PFSK-1 (cell line): ENCODE data around the gene HAO2. TPM values are rescaled to one million over a fixed set of nuclear protein-coding genes. Genes with fewer than 3 reads are reported as not detected.

Source experiments
- FOXP2 ChIP-seq: optimal IDR thresholded peaks from 2 replicates; pipeline ENCODE3; 2011; ENCODE audit warnings: borderline replicate concordance, control low read depth, inconsistent platforms; ENCODE audit not compliant: insufficient read depth; ENCODE audit errors: extremely low read length, extremely low read depth
- POLR2AphosphoS5 ChIP-seq: IDR thresholded peaks from 2 replicates; pipeline ENCODE4 v1.6.1; 2012; ENCODE audit warnings: low read depth, mild to moderate bottlenecking, control low read depth, low read length, moderate library complexity
- REST ChIP-seq, 2 experiments: IDR thresholded peaks; 2 replicates each; pipeline versions ENCODE4 v1.6.1 to v1.8.0; 2011 to 2012; ENCODE audit warnings: low read depth in 2 of 2, low read length in 2 of 2, control low read depth in 1 of 2, inconsistent platforms in 1 of 2, mild to moderate bottlenecking in 1 of 2, moderate library complexity in 1 of 2; ENCODE audit not compliant: insufficient read depth in 1 of 2
- SIN3A ChIP-seq: IDR thresholded peaks from 2 replicates; pipeline ENCODE4 v1.6.1; 2012; ENCODE audit warnings: mild to moderate bottlenecking, low read length, moderate library complexity, borderline replicate concordance; ENCODE audit not compliant: insufficient read depth
- TAF1 ChIP-seq: IDR thresholded peaks from 2 replicates; pipeline ENCODE4 v1.6.1; 2012; ENCODE audit warnings: low read length, control low read depth, borderline replicate concordance; ENCODE audit not compliant: insufficient read depth
- polyA plus RNA-seq: library from polyadenylated mRNA; unstranded; fragments of >200 nt; gene quantifications from one replicate; pipeline ENCODE4 v1.2.1, GENCODE V29; 2012; ENCODE audit warnings: low read depth, missing spikeins; ENCODE audit not compliant: insufficient read length

HAO2 gene
- not detected for polyA plus RNA-seq

DNA sequence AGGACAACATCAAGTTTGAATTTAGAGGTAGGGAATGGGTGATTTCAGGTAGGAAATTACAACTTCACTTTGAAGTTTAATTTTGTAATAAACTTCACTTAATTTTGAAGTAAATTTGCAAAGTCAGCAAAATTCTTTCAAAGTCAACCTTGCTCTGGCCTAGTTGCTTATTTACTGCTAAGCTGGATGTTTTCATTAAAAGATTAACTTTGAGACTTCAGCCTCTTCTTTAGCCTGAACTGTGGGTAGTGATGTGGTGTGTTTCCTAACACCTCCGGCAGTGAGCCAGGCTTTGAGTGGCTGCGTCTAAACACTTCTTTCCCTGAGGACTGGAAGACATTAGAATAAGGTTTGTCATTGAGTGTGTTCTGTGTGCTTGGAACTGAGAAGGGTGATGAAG lies at the start of gene HAO2:
Gene HAO2 (plus strand): TSS at position 232 of the 400 bp plus-strand sequence. CDS start 12,301 bp downstream, outside the sequence.
- TF ChIP-seq SIN3A: no peak

GRCh38 chr1:119320100-119320499 lies 48.5 kb upstream of the HAO2 start:
- no peak for TF ChIP-seq FOXP2
- TF ChIP-seq REST (IDR thresholded peaks at IDR 0.05; ENCODE audit: insufficient read depth in 1 of 2, low read depth in 2 of 2, low read length in 2 of 2): no peak
- no peak for TF ChIP-seq SIN3A
- TF ChIP-seq TAF1: no peak
- no peak for TF ChIP-seq POLR2AphosphoS5

DNA sequence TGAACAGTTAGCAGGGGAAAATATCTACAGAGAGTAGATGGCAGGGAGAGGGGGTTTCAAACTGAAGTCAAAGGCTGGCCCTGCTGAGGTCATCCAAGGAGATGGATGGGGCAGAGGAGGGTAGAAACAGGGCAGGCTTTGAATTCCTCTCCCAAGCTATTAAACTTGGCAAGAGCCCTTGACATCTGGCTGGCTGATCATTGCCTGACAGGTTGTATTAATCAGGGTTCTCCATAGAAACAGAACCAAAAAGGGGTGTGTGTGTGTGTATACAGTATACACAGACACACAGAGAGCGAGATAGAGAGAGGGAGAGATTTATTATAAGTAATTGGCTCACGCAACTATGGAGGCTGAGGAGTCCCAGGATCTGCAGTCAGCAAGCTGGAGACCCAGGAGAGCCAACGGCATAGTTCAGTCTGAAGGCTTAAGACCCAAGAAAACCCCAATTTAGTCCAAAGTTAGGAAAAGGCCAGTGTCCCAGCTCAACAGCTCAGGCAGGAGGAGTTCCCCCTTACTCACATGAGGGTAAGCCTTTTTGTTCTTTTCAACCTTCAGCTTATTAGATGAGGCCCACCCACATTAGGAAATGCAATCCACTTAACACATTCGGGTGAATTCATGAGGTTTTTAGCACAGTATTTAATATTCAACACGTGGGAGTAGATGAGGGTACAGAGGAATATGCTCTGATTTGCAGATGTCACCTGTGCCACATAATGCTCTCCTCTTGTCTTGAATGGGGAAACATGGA lies 46.7 kb upstream of the HAO2 start:
- TF ChIP-seq TAF1 (no peak), REST (IDR thresholded peaks at IDR 0.05; ENCODE audit: insufficient read depth in 1 of 2, low read depth in 2 of 2, low read length in 2 of 2) (no peak)

DNA sequence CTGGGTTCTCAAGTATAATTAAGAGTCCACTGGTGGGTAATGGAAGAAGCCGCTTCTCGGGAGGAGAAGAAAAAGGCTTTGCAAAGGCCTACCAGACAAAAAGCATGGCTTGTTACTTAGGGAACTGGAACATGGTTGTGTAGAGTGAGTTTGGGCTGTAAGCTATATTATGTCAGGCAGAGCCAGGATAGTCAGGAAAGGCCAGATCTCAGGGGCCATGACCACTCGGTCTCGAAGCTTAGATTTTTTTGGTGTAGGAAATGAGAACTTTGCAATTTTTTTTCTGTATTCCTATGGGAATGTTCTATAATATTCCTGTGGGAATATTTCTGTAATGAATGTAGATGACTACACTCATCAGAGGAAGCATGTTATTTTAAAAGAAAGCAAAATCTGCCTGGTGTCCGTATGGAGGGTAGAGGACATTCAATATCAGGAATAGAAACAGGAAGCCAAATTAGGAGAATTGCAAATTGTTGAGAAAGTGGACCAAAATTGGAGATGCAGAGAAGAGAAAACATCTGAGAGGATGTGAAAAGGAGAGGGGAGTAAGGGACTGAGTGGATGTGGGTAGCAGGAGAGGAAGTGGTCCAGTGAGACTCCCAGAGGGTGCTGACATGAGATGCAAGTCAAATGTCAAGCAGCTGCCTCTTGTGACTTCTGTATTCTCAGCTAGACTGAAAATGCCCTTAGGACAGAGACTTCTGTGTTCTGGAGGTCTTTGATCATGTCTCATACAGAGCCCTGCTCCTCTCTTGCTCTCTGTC lies 45.2 kb upstream of the HAO2 start:
- TF ChIP-seq POLR2AphosphoS5 (no peak), FOXP2 (no peak), TAF1 (no peak), REST (IDR thresholded peaks at IDR 0.05; ENCODE audit: insufficient read depth in 1 of 2, low read depth in 2 of 2, low read length in 2 of 2) (no peak), SIN3A (no peak)

GRCh38 chr1:119324198-119324597 lies 44.4 kb upstream of the HAO2 start:
- TF ChIP-seq POLR2AphosphoS5 (no peak), SIN3A (no peak), TAF1 (no peak), REST (IDR thresholded peaks at IDR 0.05; ENCODE audit: insufficient read depth in 1 of 2, low read depth in 2 of 2, low read length in 2 of 2) (no peak), FOXP2 (no peak)
